GM12892 (cell line): ENCODE measurements around the gene RPTOR.
"Not testable (repeated sequence)": the region's sequence is repeated elsewhere in the genome, so short reads cannot be mapped to it uniquely, and the experiment has no call there.

Source experiments
- DNase-seq: peaks from one replicate; pipeline ENCODE4 v3.0.0; 2011; ENCODE audit not compliant: insufficient read length
- FAIRE-seq: peaks from 2 replicates; lab custom pipeline; 2011; peaks lifted over from hg19 to GRCh38; lab: Jason Lieb, UNC
- POLR2A ChIP-seq: IDR thresholded peaks from 2 replicates; pipeline ENCODE4 v1.6.1; 2011; ENCODE audit warnings: low read depth, low read length, control low read depth
- POLR2AphosphoS5 ChIP-seq: IDR thresholded peaks from 2 replicates; pipeline ENCODE4 v1.6.1; 2011; ENCODE audit warnings: low read depth, low read length, control low read depth
- TAF1 ChIP-seq: IDR thresholded peaks from 2 replicates; pipeline ENCODE4 v1.6.1; 2011; ENCODE audit warnings: low read depth, mild to moderate bottlenecking, control low read depth, low read length, borderline replicate concordance

RPTOR gene

DNA sequence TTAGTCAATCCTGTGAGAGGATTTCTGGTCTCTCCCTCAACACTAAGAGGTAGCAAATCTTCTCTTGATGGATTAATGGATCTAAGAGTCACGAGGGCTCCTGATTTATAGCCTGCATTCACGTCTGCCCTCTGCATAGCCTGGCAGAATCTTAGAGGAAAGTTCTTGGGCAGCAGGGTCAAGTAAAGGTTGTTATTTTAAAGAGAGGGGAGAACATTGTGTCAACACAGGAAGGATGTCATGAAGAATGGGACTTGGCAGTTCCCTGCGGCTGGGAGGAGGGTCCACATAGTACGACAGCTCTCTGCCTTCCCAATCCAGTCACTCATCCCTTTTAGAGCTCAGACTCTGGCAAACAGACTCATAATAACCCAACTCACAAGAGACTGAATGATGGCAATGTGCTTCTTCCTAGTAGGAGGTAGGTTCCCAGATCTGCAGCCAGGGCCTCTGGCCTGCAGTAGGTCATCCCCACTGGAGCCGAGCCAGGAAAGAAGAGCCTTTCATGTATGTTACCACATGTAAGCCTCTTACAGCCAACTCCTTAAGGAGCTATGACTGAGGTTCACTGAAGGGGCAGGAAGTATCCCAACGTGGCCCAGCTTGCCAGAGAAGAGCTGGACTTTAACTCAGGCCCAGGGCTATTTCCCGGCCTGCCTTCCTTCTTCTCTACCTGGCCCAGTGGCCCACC is 25.4 kb upstream of the RPTOR start:
- TF ChIP-seq POLR2A (no peak), POLR2AphosphoS5 (no peak), TAF1 (no peak)
- FAIRE-seq (no peak), DNase-seq (no peak)

DNA sequence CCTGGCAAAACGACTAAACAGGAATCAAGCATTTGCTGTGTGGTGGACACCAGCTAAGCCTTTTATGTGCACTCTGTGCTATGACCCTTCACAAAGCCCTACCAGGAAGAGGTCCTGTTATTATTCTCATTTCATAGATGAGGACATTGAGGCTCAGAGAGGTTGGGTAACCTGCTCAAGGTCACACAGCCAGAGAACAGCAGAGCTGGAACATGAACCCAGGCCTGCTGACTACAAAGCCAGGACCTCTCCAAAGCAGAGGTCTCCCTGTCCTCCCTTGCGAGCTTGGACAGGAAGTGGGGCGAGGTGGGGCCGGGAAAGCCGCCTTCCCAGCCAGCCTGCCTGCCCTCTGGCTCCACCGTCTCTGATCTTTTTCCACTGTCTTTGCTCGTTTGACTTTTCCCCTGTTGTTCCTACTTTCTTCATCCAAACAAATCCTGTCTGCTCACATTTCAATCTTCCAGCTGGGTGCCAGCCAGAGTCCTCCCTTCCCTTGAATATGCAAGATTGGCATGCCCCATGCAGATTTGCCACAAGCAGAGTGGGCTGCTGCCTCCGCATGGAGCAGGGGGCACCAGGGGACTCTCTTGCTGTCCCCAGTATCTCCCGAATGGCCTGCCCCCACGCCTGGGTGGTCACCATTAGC is 23.7 kb upstream of the RPTOR start:
- TF ChIP-seq TAF1 (no peak), POLR2A (no peak), POLR2AphosphoS5 (no peak)
- FAIRE-seq (no peak), DNase-seq (no peak)

DNA sequence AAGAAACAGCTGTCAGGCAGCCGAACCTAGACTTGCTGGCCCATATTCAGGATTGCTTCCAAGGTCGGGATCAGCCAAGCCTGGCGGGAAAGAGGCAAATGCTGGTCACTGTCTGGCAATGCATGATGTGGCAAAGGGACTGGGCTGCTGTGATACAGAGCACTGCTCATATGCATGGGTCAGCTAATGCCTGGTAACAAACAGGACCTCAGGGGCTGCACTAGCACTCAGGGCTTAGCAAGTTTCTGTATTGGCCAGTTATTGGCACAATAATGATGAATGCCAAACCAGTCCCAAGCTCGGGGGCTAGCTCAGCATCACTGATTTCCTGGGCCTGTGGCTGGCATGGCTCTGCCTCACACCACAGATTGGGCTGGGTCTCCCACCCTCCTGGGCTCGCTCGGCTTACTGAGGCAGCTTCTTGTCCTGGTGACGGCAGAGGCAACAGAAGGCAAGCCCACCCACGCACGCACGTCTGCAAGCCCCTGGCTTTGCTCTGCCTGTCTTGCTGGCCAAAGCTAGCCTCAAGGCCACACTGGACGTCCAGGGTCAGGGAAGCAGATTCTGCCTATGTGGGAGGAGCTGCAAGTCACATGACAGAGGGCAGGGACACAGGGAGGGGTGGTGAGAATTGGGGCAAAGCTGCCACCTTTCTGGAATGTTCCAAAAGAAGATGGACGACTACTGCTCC is 21.4 kb upstream of the RPTOR start:
- FAIRE-seq (no peak), DNase-seq (no peak)
- TF ChIP-seq POLR2A = no peak
- TF ChIP-seq POLR2AphosphoS5 = no peak
- TF ChIP-seq TAF1 = no peak

DNA sequence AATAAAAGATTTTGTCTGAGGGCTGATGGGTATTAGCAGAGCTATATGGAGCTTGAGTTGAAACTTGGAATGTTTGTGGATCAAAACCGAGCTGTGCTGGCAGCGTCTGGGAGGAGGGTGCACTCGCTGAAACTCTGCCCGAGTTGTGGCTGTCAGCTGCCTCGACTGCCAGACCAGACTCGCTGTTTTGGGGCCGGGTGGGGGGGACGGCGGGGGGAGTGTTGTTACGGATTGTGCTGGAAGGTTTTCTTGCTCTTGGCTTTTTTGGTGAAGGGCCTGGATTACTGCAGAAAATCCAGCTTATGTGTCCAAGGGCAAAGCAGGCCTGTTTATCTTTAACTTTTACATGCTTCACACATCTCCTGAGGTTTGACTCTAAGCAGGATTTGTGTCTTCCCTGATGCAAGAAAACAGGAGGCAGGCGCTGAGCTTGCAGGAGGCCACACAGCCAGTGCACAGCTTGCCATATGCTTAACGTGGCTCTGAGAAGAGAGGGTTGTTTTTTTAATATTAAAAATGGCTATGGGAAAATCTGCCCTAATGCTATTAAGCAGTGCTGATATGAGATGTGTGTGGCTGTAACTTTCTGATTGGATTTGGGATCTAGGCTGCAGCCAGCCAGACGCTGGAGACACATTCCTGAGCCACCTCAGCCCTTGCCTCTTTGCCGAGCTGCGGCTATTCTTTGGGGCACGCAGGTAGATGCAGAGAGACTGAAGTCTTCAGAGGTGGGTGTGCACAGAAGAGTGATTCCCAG is 20.5 kb upstream of the RPTOR start:
- DNase-seq (no peak), FAIRE-seq (no peak)
- no peak for TF ChIP-seq POLR2A
- no peak for TF ChIP-seq POLR2AphosphoS5
- TF ChIP-seq TAF1 = no peak

DNA sequence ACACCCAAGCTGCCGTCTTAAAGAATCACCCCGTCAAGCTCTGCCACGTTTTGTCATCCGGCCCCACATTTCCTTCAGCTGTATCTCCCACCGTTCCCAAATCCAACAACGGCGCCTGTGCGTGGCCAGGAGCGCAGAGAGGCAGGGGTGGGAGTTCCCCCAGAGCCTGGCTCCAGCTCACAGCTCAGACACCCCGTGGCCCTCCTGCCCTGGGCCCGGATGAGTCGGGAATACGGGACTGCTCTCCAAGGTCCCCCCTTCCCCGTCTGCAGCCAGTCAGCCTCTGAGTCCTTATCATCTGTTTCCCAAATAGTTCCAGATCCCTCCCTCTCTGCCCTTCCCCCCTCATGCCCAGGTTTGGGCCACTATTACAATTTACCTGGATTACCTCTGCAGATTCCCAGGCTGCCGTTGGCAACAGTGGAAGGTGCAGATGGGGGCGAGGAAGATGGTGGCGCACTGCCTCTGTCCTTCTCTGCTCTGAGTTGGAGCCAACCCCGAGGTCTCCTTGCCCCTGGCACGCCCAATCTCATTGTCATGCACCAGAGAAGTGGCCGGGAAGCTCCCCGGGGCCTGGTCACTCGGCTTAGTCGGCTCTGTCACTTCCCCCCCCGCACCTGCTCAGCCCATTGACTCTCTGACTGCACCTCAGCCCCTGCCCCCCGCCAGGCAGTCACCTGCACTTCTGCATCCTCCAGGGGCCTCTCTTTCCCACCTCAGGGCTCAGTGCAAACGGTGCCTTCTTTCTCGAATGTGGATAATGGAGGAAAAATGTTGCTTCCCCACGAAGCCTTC is 18.3 kb upstream of the RPTOR start:
- no peak for FAIRE-seq
- TF ChIP-seq POLR2AphosphoS5 (no peak), TAF1 (no peak), POLR2A (no peak)
- DNase-seq = no peak

DNA sequence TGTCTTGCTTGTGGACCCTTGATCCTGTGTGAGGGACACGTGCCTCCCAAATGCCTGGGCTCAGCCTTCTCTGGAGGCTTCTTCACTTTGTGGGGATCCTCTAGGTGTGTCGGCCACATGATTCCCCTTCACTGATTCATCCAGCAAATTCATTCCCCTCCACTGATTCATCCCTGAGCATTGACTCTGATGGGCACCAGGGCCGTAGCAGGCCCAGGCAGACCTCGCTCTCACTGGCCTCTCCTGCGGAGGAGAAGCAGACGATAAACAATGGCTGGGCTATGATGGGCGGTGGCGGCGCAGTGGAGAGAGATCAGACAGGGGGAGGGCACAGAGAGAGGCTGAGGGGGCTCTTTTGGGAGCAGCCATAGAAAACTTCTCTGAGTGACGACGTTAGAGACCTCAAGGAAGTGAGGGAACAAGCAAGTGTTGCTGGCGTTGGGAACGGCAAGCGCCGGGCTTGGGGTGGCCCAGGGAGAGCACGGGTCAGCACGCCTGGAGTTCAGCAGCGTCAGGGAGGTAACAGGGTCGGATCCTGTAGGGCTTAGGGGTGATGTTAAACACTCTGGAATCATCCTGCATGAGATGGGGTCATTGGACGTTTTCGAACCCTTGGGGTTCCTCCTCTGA is 17.5 kb upstream of the RPTOR start:
- DNase-seq (no peak), FAIRE-seq (no peak)
- no peak for TF ChIP-seq TAF1
- no peak for TF ChIP-seq POLR2A
- TF ChIP-seq POLR2AphosphoS5 = no peak

DNA sequence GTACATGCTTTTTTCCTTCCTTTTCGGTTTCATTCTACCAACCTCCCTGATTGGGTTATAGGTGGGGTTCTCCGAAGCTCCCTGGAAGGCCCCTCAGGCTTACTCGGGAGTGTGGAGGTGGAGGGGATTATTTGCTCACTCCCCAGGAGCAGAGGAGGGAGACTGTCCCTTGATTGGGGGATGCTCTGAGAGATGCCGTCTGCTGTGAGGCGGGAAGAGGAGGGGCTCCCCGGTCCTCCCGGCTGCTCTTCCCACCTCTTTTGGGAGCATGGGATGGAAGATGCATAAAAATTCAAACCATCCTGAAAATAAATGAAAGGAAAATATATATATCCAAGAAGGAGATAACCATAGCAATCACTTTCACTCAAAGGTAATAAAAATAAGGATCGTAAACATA is 16.1 kb upstream of the RPTOR start:
- no peak for TF ChIP-seq POLR2A
- no peak for TF ChIP-seq TAF1
- TF ChIP-seq POLR2AphosphoS5 = no peak
- DNase-seq (no peak), FAIRE-seq (no peak)

DNA sequence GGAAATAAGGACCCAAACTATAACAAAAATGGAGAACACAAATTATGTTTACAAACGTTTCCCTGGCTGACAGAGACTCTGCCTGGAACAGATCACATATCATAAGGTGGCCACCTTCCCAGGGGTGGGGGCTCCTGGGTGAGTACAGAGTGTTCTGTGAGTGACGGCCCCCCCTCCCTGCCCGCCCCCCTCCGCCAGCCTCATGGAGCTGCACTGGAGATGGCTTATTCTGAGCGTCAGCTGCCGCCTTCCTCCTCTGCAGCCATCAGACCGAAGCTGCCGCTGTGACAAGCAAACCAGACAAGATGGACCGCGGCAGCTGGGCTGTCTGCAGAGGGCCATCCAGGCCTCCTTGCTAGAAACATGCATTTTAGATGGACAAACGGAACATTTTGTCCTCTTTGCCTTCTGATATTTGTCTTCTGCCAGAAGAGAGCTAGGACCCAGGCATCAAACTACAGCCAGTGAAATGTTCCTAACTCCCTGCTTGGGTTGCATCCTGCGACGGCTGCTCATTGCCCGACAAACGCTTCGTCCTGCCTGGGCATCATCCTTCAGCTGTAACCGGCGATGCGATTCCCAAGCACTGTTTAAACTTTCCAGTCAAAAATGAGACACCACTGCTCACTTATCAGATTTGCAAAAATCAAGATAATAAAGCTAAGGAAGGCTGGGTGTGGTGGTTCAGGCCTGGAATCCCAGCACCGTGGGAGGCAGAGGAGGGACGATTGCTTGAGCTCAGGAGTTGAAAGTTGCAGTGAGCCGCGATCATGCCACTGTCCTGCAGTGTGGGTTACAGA is 15.3 kb upstream of the RPTOR start:
- TF ChIP-seq POLR2A = no peak
- TF ChIP-seq TAF1 = no peak
- TF ChIP-seq POLR2AphosphoS5 = no peak
- FAIRE-seq = no peak
- no peak for DNase-seq

DNA sequence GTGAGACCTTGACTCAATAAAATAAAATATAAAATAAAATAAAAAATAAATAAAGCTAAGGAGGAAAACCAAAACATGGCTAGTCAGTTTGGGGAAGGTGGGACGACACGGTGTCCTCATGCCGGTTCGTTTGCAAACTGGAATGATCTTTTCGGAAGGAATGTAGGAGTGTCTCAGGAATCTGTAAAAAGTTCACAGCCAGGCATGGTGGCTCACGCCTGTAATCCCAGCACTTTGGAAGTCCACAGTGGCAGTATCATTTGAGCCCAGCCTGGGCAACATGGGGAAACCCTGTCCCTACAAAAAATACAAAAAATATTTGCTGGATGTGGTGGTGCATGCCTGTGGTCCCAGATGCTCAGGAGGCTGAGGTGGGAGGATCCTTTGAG is 14.7 kb upstream of the RPTOR start:
- no peak for TF ChIP-seq POLR2AphosphoS5
- TF ChIP-seq TAF1 = no peak
- no peak for TF ChIP-seq POLR2A
- DNase-seq (no peak), FAIRE-seq (no peak)

DNA sequence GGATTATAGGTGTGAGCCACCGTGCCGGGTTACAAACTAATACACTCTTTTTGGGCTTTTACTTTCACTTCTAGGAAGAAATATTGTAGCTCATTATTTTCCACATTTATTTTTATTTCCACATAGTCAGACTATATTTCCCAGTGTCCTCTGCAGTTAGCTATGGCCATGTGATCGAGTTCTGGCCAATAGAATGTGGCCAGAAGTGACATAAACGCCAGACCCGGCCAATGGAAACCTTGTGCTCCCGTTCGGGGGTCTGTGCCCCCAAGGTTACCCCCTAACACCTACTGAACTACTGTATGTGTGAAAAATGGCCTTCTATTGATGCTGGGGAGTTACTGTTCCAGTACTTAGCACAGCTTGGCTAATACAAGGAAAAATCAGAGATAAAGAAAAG is 13.2 kb upstream of the RPTOR start:
- TF ChIP-seq POLR2AphosphoS5 (no peak), TAF1 (no peak), POLR2A (no peak)
- FAIRE-seq (no peak), DNase-seq (no peak)

DNA sequence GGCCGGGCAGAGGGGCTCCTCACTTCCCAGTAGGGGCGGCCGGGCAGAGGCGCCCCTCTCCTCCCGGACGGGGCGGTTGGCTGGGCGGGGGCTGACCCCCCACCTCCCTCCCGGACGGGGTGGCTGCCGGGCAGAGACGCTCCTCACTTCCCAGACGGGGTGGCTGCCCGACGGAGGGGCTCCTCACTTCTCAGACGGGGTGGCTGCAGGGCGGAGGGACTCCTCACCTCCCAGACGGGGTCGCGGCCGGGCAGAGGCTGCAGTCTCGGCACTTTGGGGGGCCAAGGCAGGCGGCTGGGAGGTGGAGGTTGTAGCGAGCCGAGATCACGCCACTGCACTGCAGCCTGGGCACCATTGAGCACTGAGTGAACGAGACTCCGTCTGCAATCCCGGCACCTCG is 7.3 kb upstream of the RPTOR start:
- not testable (repeated sequence) for DNase-seq, FAIRE-seq
